Activated effector memory CD4-positive, alpha-beta T cell treated with Interleukin-2 at 50 U/mL for 16 hours (primary cell): ENCODE results near the gene LHFPL3.

Experiments used
- DNase-seq: peaks from one replicate; pipeline ENCODE4 v3.0.0-alpha.2; 2020

LHFPL3 gene

GRCh38 chr7:104943502-104944343, 615.3 kb downstream of the LHFPL3 start:
- DNase-seq, result peak; percentile 44

- DNase-seq, result no peak
Observed at GRCh38 chr7:104945599-104945956, 617.2 kb downstream of the LHFPL3 start.

- DNase-seq, result no peak
Observed at GRCh38 chr7:104946338-104946737, 617.9 kb downstream of the LHFPL3 start.

- no peak for DNase-seq
Observed at GRCh38 chr7:104950006-104950405, 621.6 kb downstream of the LHFPL3 start.

- no peak for DNase-seq
Observed at GRCh38 chr7:104950754-104951153, 622.4 kb downstream of the LHFPL3 start.

GRCh38 chr7:104951546-104951945, 623.1 kb downstream of the LHFPL3 start:
- DNase-seq, result no peak

GRCh38 chr7:104955276-104955675, 626.9 kb downstream of the LHFPL3 start:
- no peak for DNase-seq
